ENCODE data around the gene RDH16.
"Not testable (repeated sequence)": the region's sequence is repeated elsewhere in the genome, so short reads cannot be mapped to it uniquely, and the experiment has no call there.

RDH16 gene

GRCh38 chr12:56953314-56953713 lies 4.1 kb downstream of the RDH16 start:
- no peak for DNase-seq

GRCh38 chr12:56951582-56952339 lies 5.6 kb downstream of the RDH16 start:
- no peak for DNase-seq

- DNase-seq: no peak
Measured at GRCh38 chr12:56948881-56949280, 8.5 kb downstream of the RDH16 start.

GRCh38 chr12:56948457-56948777 lies 9.0 kb downstream of the RDH16 start:
- DNase-seq: peak in 1 of 2 experiments; percentile 1

- DNase-seq: peak in 1 of 2 experiments; percentile 5
Measured at GRCh38 chr12:56947633-56948456, 9.6 kb downstream of the RDH16 start.

GRCh38 chr12:56943878-56944277 lies 13.5 kb downstream of the RDH16 start:
- DNase-seq: no peak

- DNase-seq: not testable (repeated sequence)
Measured at GRCh38 chr12:56943374-56943773, 14.0 kb downstream of the RDH16 start.

- peak in 1 of 2 experiments; percentile 11 for DNase-seq
Measured at GRCh38 chr12:56941299-56942017, 15.9 kb downstream of the RDH16 start.

GRCh38 chr12:56940942-56941298 lies 16.5 kb downstream of the RDH16 start:
- DNase-seq: not testable (repeated sequence)

GRCh38 chr12:56935752-56936151 lies 21.7 kb downstream of the RDH16 start:
- DNase-seq: peak in 1 of 2 experiments; percentile 9

- no peak for DNase-seq
Measured at GRCh38 chr12:56935157-56935556, 22.3 kb downstream of the RDH16 start.

- DNase-seq: peak in 1 of 2 experiments; percentile 6
Measured at GRCh38 chr12:56933826-56934625, 23.4 kb downstream of the RDH16 start, which contains the start of gene SDR9C7. Gene SDR9C7, minus strand, starts transcription at chr12:56934408. Its CDS starts 147 bp downstream, at chr12:56934261.

- peak in 1 of 2 experiments; percentile 5 for DNase-seq
Measured at GRCh38 chr12:56932867-56933266, 24.5 kb downstream of the RDH16 start.

GRCh38 chr12:56932146-56932545 lies 25.3 kb downstream of the RDH16 start:
- no peak for DNase-seq

GRCh38 chr12:56931474-56931978 lies 25.9 kb downstream of the RDH16 start:
- no peak for DNase-seq

GRCh38 chr12:56930241-56930640 lies 27.2 kb downstream of the RDH16 start:
- no peak for DNase-seq

- DNase-seq: no peak
Measured at GRCh38 chr12:56929780-56930179, 27.6 kb downstream of the RDH16 start.

GRCh38 chr12:56928262-56928661 lies 29.1 kb downstream of the RDH16 start:
- no peak for DNase-seq

- DNase-seq: no peak
Measured at GRCh38 chr12:56927281-56927680, 30.1 kb downstream of the RDH16 start.

- DNase-seq: no peak
Measured at GRCh38 chr12:56922031-56922430, 35.4 kb downstream of the RDH16 start.

GRCh38 chr12:56921346-56921745 lies 36.1 kb downstream of the RDH16 start:
- no peak for DNase-seq

- DNase-seq: not testable (repeated sequence)
Measured at GRCh38 chr12:56918139-56918538, 39.3 kb downstream of the RDH16 start.
